GM04503 (cell line): ENCODE data around the gene PDIA6.

Experiments
- DNase-seq: peaks from one replicate; pipeline ENCODE4 v3.0.0-alpha.2; 2012; ENCODE audit warnings: low read depth

Gene PDIA6

GRCh38 chr2:10812362-10813162, at the start of gene PDIA6:
Gene PDIA6, minus strand, starts transcription at chr2:10812785. Its CDS starts 89 bp downstream, at chr2:10812696.
- DNase-seq = peak; percentile 71

GRCh38 chr2:10862330-10862729, 49.7 kb upstream of the PDIA6 start:
- DNase-seq = no peak

GRCh38 chr2:10861765-10862164, 49.2 kb upstream of the PDIA6 start:
- DNase-seq = no peak

GRCh38 chr2:10860814-10861325, 48.3 kb upstream of the PDIA6 start:
- no peak for DNase-seq

- DNase-seq = no peak
Observed at GRCh38 chr2:10860081-10860813, 47.7 kb upstream of the PDIA6 start.

- no peak for DNase-seq
Observed at GRCh38 chr2:10859278-10859677, 46.7 kb upstream of the PDIA6 start.

GRCh38 chr2:10848541-10848940, 36.0 kb upstream of the PDIA6 start:
- no peak for DNase-seq

GRCh38 chr2:10847008-10847407, 34.4 kb upstream of the PDIA6 start:
- no peak for DNase-seq

- no peak for DNase-seq
Observed at GRCh38 chr2:10846110-10846861, 33.7 kb upstream of the PDIA6 start.

- no peak for DNase-seq
Observed at GRCh38 chr2:10845640-10846039, 33.1 kb upstream of the PDIA6 start.

GRCh38 chr2:10844097-10844496, 31.5 kb upstream of the PDIA6 start:
- DNase-seq = no peak

GRCh38 chr2:10842506-10842905, 29.9 kb upstream of the PDIA6 start:
- DNase-seq = no peak

- DNase-seq = no peak
Observed at GRCh38 chr2:10841547-10842219, 29.1 kb upstream of the PDIA6 start.

- DNase-seq = no peak
Observed at GRCh38 chr2:10839813-10840212, 27.2 kb upstream of the PDIA6 start.

- DNase-seq = no peak
Observed at GRCh38 chr2:10838734-10839133, 26.1 kb upstream of the PDIA6 start.

- no peak for DNase-seq
Observed at GRCh38 chr2:10837298-10838266, 25.0 kb upstream of the PDIA6 start.

GRCh38 chr2:10835052-10835970, 22.7 kb upstream of the PDIA6 start:
- no peak for DNase-seq

- DNase-seq = no peak
Observed at GRCh38 chr2:10834068-10834655, 21.6 kb upstream of the PDIA6 start.

- DNase-seq = no peak
Observed at GRCh38 chr2:10833021-10833420, 20.4 kb upstream of the PDIA6 start.
